ENCODE results near the gene PLXDC2. TPM values are rescaled to one million over a fixed set of nuclear protein-coding genes. Genes with fewer than 3 reads are reported as not detected.
"Not testable (repeated sequence)": the region's sequence is repeated elsewhere in the genome, so short reads cannot be mapped to it uniquely, and the experiment has no call there.

PLXDC2 gene
- polyA plus RNA-seq, 2 of the 4 experiments (the other 2 are of a cell fraction): 0.08 to 0.09 TPM

DNA sequence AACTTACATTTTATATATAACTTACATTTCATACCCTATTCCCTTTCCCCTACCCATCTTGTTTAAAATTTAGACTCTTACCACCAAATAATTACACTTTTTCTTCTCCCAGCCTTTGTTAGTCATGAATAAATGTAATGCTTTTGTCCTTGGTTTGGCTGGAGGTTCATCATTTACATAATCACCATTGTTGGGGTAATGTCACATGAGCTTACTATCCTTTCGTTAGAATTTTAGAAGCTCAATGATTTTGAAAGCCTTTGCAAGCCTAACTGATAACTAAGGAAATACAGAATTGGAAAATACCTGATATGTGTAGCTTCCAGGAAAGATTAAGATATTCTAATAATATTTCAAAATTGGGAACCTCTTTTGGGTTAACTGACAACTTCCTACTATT lies 171.7 kb downstream of the PLXDC2 start (continued):
- TF ChIP-seq, protein P1, sequence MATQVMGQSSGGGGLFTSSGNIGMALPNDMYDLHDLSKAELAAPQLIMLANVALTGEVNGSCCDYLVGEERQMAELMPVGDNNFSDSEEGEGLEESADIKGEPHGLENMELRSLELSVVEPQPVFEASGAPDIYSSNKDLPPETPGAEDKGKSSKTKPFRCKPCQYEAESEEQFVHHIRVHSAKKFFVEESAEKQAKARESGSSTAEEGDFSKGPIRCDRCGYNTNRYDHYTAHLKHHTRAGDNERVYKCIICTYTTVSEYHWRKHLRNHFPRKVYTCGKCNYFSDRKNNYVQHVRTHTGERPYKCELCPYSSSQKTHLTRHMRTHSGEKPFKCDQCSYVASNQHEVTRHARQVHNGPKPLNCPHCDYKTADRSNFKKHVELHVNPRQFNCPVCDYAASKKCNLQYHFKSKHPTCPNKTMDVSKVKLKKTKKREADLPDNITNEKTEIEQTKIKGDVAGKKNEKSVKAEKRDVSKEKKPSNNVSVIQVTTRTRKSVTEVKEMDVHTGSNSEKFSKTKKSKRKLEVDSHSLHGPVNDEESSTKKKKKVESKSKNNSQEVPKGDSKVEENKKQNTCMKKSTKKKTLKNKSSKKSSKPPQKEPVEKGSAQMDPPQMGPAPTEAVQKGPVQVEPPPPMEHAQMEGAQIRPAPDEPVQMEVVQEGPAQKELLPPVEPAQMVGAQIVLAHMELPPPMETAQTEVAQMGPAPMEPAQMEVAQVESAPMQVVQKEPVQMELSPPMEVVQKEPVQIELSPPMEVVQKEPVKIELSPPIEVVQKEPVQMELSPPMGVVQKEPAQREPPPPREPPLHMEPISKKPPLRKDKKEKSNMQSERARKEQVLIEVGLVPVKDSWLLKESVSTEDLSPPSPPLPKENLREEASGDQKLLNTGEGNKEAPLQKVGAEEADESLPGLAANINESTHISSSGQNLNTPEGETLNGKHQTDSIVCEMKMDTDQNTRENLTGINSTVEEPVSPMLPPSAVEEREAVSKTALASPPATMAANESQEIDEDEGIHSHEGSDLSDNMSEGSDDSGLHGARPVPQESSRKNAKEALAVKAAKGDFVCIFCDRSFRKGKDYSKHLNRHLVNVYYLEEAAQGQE (IDR thresholded peaks at IDR 0.05): no peak
- TF ChIP-seq POLR2AphosphoS2 (conservative IDR thresholded peaks at IDR 0.05; ENCODE audit: low read length): no peak

DNA sequence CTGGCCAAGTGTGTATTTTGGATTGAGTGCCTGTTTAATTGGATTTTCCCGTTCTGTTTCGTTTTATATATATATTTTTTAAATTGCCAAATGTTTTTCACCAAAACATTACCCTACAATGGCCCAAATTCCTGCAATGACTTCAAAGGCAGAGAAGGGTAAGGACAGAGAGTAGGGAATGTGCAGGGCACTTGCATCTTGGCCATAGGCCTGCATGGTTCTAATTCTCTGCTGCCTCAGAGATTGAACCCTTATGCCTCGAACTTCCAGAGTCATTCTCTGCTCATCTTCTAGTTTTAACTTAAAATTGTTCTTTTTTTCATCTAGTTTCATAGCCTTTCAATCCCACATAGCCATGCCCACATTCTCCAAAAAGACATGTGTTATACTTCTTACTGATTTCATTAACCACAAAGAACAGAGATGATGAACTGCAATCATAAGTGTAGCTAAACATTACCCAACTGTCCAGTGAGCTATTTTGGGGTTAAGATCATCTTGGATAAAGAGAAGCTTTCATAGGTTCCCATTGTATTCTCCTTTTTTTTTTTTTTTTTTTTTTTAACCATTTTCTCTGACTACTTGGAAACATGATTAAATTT lies 177.6 kb downstream of the PLXDC2 start:
- no peaks in the 10 kb centered on the region for H3K9me3 ChIP-seq
- POLR2A ChIA-PET: no interaction called here
- DNase-seq (ENCODE audit: low read depth in 1 of 2, low spot score in 1 of 2): no peak
- no peak overlapping the region for H3K4me3 ChIP-seq
- CTCF ChIA-PET: no interaction called here
- H3K4me2 ChIP-seq: no peak overlapping the region
- no peaks in the 10 kb centered on the region for H3K4me1 ChIP-seq
- 3% methylated on average over 3 of the region's 3 CpGs for WGBS (ENCODE audit: missing lambda C conversion rate)
- H3K27ac ChIP-seq: no peak overlapping the region
- TF ChIP-seq, protein P2, sequence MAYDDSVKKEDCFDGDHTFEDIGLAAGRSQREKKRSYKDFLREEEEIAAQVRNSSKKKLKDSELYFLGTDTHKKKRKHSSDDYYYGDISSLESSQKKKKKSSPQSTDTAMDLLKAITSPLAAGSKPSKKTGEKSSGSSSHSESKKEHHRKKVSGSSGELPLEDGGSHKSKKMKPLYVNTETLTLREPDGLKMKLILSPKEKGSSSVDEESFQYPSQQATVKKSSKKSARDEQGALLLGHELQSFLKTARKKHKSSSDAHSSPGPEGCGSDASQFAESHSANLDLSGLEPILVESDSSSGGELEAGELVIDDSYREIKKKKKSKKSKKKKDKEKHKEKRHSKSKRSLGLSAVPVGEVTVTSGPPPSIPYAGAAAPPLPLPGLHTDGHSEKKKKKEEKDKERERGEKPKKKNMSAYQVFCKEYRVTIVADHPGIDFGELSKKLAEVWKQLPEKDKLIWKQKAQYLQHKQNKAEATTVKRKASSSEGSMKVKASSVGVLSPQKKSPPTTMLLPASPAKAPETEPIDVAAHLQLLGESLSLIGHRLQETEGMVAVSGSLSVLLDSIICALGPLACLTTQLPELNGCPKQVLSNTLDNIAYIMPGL (CRISPR knock-in tag; IDR thresholded peaks at IDR 0.05; ENCODE audit: borderline replicate concordance): no peak
- ATAC-seq: no peak
- no peak for FAIRE-seq

DNA sequence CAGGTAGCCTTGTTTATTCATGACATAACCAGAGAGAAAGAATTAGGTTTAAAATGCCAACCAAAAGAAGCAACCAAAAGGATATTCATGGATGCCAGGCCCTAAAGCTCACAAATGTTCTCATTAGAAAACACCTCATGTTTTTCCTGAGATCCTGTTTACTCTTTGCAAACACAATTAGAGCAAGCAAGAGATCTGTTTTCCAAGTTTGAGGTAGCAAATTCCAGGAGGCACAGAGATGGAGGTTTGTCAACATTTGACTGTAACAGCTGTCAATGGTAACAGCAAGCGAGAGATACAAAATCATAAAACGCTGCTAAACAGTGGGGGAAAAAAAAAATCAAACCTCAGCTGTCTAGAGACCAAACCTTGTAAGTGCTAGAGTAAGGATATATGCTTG lies 182.2 kb downstream of the PLXDC2 start:
- Histone ChIP-seq H3K4me3 (no peak overlapping the region), H3K9me3 (no peaks in the 10 kb centered on the region), H3K4me1 (no peaks in the 10 kb centered on the region), H3K27ac (no peak overlapping the region), H3K4me2 (no peak overlapping the region)
- ChIA-PET POLR2A (no interaction called here), CTCF (no interaction called here)
- TF ChIP-seq SREBF2 (IDR thresholded peaks at IDR 0.05): no peak
- no peak for TF ChIP-seq GATA3 (IDR thresholded peaks at IDR 0.05; ENCODE audit: borderline replicate concordance)
- no peak for TF ChIP-seq CBX2 (IDR thresholded peaks at IDR 0.05; ENCODE audit: borderline replicate concordance, low read depth)
- TF ChIP-seq CEBPB (IDR thresholded peaks at IDR 0.05): no peak
- no peak for TF ChIP-seq HOXB13 (CRISPR knock-in tag; IDR thresholded peaks at IDR 0.05; ENCODE audit: low read depth)
- TF ChIP-seq, protein P3, sequence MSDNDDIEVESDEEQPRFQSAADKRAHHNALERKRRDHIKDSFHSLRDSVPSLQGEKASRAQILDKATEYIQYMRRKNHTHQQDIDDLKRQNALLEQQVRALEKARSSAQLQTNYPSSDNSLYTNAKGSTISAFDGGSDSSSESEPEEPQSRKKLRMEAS (IDR thresholded peaks at IDR 0.05): no peak
- no peak for TF ChIP-seq FOSL2 (IDR thresholded peaks at IDR 0.05)
- TF ChIP-seq FOSL2 (CRISPR knock-in tag; IDR thresholded peaks at IDR 0.05): no peak
- TF ChIP-seq FOXS1 (CRISPR knock-in tag; IDR thresholded peaks at IDR 0.05): no peak
- DNase-seq (ENCODE audit: low read depth in 1 of 2, low spot score in 1 of 2): no peak
- FAIRE-seq: no peak
- ATAC-seq: no peak
- 13% methylated on average over 2 of the region's 2 CpGs for WGBS (ENCODE audit: missing lambda C conversion rate)

DNA sequence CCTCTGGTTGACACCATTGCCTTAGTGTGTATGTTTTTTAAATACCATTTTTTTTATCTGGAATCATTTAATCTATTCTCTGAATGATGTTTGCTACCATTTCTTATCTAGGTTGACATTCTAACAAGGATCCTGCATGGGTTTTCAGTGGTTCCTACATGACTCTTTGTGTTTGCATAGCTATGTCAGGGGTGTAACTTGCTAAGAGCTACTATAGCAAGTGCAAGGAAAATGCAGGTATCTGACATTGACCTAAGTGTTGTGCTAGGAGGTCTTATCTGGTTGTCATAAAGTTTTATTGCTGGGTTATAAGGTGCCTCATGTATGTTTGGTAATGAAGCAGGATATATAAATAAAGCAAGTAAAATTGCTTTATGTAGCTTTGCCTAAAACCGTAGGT lies 183.2 kb downstream of the PLXDC2 start:
- TF ChIP-seq POLR2AphosphoS2 (conservative IDR thresholded peaks at IDR 0.05; ENCODE audit: low read length): no peak
- Histone ChIP-seq H3K4me2 (no peak overlapping the region), H3K9me3 (no peaks in the 10 kb centered on the region), H3K4me1 (no peaks in the 10 kb centered on the region), H3K27ac (no peak overlapping the region), H3K4me3 (no peak overlapping the region)
- 13% methylated on average over 1 of the region's 1 CpG for WGBS (ENCODE audit: missing lambda C conversion rate)
- FAIRE-seq: no peak
- ChIA-PET CTCF (no interaction called here), POLR2A (no interaction called here)
- DNase-seq (ENCODE audit: low read depth in 1 of 2, low spot score in 1 of 2): no peak
- ATAC-seq: no peak

DNA sequence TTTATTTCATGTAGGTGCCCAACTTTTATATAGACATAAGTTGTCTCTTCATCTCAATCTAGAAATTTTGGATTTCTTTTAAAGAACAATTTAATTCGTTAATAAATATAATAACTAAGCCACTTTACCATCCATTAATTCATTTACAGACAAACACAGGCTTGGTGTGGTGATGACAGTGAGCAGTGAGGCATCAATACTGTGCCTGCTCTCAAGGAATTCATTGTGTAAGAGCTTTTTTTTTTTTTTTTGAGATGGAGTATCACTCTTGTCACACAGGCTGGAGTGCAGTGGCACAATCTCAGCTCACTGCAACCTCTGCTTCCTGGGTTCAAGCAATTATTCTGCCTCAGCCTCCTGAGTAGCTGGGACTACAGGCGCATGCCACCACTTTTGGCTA lies 185.8 kb downstream of the PLXDC2 start:
- H3K4me1 ChIP-seq; DNase-seq (ENCODE audit: low read depth in 1 of 2, low spot score in 1 of 2); H3K4me2 ChIP-seq; CTCF ChIA-PET; POLR2A ChIA-PET; H3K9me3 ChIP-seq; FAIRE-seq; H3K27ac ChIP-seq; ATAC-seq; H3K4me3 ChIP-seq: not testable (repeated sequence)
- 19% methylated on average over 2 of the region's 2 CpGs for WGBS (ENCODE audit: missing lambda C conversion rate)

All from A549 (cell line).